ENCODE measurements around the gene PPIA.
"Not testable (repeated sequence)": the region's sequence is repeated elsewhere in the genome, so short reads cannot be mapped to it uniquely, and the experiment has no call there.

The PPIA gene

DNA sequence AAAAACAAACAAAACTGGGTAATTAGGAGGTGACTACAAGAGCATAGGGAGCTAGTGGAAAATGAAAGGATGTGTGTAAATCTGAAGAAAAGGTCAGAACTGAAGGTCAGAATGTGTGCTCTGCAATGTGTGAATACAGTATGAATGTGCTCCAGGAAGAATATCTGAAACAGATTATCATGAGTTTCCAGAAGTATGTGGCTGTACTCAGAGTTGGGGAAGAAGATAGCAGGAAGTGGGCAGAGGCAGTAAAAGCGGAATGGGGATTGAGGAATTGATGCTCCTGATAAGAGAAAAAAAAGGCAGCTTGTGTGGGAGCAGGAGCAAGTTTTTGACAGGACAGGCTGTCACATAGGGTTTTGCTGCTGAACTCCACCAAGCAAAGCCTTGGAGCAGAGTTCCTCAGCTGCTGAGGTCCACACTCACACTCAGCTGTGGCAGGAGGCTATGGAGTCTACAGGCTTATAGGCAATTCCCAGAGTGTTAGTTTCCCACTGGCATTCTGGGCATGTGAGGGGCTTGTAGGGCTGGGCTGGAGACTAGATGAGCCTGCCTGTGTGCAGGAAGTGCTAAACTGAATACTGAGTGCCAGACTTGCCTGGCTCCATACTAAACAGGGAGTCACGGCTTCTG lies 28.5 kb downstream of the PPIA start:
- H3K4me1 Mint-ChIP-seq, result peaks cover 13% of the 10 kb centered on the region
- H3K4me3 Mint-ChIP-seq, result no peak overlapping the region
- H3K36me3 Mint-ChIP-seq, result peaks cover 5% of the 10 kb centered on the region
- H3K27me3 Mint-ChIP-seq, result no peaks in the 10 kb centered on the region
- peak overlapping the region; percentile 75 for H3K27ac Mint-ChIP-seq
- H3K9me3 Mint-ChIP-seq, result no peaks in the 10 kb centered on the region

DNA sequence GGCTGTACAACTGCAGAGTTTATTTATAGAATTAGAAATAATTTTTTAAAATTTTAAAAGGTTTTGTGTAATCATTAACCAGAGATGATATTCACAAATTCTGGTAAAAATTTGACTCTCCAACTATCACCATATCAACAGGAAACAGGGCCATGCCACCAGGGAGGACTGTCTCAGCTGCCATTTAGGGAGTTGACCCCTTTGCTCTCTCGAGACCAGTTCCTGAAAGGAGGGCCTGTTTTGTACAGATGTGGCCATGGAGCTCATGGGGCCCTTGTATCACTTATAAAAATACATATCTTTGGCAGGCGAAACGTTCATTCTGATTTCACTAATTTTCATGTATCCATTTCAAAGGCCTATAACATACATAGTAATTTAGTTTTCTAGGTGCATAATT lies 31.1 kb downstream of the PPIA start:
- Mint-ChIP-seq H3K4me1 (peaks cover 13% of the 10 kb centered on the region), H3K9me3 (no peaks in the 10 kb centered on the region), H3K27me3 (no peaks in the 10 kb centered on the region), H3K27ac (peak overlapping the region; percentile 38), H3K36me3 (peaks cover 7% of the 10 kb centered on the region), H3K4me3 (no peak overlapping the region)

DNA sequence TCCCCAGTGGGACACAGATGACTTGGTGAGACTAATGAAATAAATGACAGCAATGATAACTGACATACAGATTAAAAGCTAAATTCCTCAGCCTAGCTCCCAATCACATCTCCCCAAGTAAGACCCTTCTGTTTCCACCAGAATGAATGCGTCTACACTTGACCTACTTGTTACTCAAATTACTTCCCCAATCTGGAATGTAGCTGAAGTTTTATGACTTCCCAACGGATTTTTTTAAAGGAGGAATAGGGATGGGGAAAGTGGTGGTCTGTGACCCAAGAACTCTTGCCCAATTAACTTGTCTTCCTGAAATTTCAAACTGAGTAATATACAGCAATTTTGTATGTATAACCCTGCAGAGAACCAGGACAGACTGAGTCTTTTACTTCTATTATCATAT lies 42.3 kb downstream of the PPIA start:
- Mint-ChIP-seq H3K36me3 (peaks cover 12% of the 10 kb centered on the region), H3K4me1 (peaks cover 28% of the 10 kb centered on the region), H3K27ac (no peak overlapping the region), H3K9me3 (no peaks in the 10 kb centered on the region), H3K4me3 (no peak overlapping the region), H3K27me3 (no peaks in the 10 kb centered on the region)

DNA sequence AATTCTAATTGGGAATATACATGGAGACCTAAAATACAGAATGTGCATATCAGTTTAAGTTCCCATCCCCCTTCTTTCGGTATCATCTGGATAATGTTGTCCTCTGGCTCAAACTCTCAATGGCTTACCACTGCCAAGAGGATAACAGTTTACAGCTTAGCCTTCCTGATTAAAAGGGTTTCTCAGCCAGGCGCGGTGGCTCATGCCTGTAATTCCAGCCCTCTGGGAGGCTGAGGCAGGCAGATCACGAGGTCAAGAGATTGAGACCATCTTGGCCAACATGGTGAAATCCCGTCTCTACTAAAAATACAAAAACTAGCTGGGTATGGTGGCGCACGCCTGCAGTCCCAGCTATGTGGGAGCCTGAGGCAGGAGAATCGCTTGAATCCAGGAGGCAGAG lies 46.2 kb downstream of the PPIA start:
- not testable (repeated sequence) for H3K4me3 Mint-ChIP-seq, H3K27ac Mint-ChIP-seq, H3K9me3 Mint-ChIP-seq, H3K27me3 Mint-ChIP-seq
- Mint-ChIP-seq H3K4me1 (peaks cover 58% of the 10 kb centered on the region), H3K36me3 (peaks cover 12% of the 10 kb centered on the region)

DNA sequence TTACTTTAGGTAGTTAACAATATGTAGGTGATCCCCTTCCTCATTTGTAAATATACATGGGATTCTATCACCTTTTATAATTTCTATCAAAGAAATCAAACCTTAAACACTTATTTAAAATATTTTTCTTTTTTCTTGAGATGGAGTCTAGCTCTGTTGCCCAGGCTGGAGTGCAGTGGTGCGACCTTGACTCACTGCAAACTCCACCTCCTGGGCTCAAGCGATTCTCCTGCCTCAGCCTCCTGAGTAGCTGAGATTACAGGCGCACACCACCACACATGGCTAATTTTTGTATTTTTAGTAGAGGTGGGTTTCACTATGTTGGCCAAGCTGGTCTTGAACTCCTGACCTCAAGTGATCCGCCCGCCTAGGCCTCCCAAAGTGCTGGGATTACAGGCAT lies 47.0 kb downstream of the PPIA start:
- not testable (repeated sequence) for H3K27me3 Mint-ChIP-seq, H3K4me3 Mint-ChIP-seq, H3K27ac Mint-ChIP-seq, H3K9me3 Mint-ChIP-seq
- H3K36me3 Mint-ChIP-seq, result peaks cover 12% of the 10 kb centered on the region
- H3K4me1 Mint-ChIP-seq, result peaks cover 57% of the 10 kb centered on the region

DNA sequence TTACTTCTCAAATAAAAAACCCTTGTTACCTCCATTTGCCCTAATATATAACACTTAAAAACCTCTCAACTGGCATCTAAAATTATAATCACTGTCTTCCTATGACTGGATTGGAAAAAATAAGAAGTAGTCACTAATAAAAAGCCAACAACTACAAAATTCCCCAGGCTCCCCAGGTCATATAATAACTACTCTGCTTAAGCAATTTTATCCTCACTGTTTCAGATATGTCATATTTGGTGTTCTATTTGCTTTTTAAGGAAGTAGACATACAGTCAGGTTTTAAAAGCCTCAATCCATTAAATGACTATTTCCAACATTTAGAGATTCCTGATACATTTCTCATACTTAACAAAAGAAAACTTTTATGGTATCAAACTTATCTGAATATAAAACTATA lies 49.0 kb downstream of the PPIA start:
- no peaks in the 10 kb centered on the region for H3K9me3 Mint-ChIP-seq
- H3K4me3 Mint-ChIP-seq, result peak overlapping the region; percentile 53
- peaks cover 50% of the 10 kb centered on the region for H3K4me1 Mint-ChIP-seq

DNA sequence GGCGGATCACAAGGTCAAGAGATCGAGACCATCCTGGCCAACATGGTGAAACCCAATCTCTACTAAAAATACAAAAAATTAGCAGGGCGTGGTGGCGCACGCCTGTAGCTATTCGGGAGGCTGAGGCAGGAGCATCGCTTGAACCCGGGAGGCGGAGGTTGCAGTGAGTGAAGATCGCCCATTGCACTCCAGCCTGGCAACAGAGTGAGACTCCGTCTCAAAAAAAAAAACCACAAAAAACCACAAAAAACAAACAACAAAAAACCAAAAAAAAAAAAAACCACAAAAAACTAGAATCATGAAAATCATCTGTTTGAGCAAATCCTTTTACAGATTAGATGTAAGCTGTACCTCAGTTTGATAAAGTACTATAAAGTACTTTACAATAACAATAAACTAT lies 49.9 kb downstream of the PPIA start:
- peaks cover 44% of the 10 kb centered on the region for H3K4me1 Mint-ChIP-seq
- H3K4me3 Mint-ChIP-seq, result peak overlapping the region; percentile 95
- H3K27me3 Mint-ChIP-seq, H3K9me3 Mint-ChIP-seq, H3K36me3 Mint-ChIP-seq: not testable (repeated sequence)
- H3K27ac Mint-ChIP-seq, result peak overlapping the region; percentile 97

More for the DNA sequence above, 49.0 kb downstream of the PPIA start:
- peak overlapping the region; percentile 72 for H3K27ac Mint-ChIP-seq
- peaks cover 10% of the 10 kb centered on the region for H3K36me3 Mint-ChIP-seq
- no peaks in the 10 kb centered on the region for H3K27me3 Mint-ChIP-seq

DNA sequence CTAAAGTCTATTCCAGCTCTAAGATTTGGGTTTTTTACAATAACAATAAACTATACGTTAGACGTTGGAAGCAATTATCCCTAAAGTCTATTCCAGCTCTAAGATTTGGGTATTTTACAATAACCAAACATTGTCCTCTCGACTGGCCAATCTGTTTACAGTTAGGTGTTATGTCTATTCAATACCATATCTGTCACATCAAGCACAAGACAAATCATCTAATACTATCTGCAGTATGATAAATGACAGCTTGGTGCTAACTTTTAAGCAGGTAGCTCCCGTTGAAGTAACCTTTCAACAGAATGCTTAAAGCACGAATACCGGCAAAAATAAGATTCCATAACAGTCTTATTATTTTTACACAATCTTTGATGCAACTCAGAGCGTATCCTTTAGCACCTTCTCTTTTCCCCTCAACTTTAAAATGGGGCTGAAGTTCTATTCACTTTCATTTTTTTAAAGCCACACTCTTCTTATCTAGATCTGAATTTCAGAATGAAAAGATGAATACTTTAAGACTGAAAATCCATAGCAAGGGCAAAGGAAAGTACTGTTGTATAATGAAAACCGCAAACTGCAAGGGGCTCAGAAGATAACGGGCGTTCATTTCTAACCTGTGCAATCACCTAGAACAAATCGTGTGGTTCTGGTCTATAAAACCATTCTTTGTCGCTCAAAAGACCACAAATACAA lies 50.5 kb downstream of the PPIA start:
- Mint-ChIP-seq H3K4me3 (peak overlapping the region; percentile 95), H3K27ac (peak overlapping the region; percentile 97), H3K4me1 (peaks cover 39% of the 10 kb centered on the region), H3K27me3 (no peaks in the 10 kb centered on the region), H3K9me3 (no peaks in the 10 kb centered on the region), H3K36me3 (peaks cover 4% of the 10 kb centered on the region)

DNA sequence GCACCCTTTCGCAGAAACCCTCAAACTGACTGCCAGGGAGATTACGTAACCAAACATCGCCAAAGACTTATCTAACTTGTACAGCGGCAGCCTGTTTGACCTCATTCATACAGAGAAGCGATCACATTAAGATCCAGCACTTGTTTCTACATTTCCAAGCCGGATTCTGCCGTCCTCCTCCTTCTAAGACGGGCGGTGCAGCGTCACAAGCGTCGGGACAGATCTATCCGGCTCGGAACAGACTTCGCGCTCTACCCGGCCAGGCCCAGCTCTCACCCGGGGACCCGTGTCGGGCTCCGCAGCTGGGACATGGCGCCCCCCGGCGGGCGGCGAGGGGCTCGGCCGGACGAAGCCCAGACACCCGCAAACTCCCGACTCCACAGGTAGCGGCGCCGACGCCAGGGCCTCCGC lies 51.0 kb downstream of the PPIA start:
- Mint-ChIP-seq H3K27me3 (no peaks in the 10 kb centered on the region), H3K9me3 (no peaks in the 10 kb centered on the region), H3K4me3 (peak overlapping the region; percentile 95), H3K36me3 (peaks cover under 1% of the 10 kb centered on the region), H3K27ac (peak overlapping the region; percentile 97), H3K4me1 (peaks cover 33% of the 10 kb centered on the region)

DNA sequence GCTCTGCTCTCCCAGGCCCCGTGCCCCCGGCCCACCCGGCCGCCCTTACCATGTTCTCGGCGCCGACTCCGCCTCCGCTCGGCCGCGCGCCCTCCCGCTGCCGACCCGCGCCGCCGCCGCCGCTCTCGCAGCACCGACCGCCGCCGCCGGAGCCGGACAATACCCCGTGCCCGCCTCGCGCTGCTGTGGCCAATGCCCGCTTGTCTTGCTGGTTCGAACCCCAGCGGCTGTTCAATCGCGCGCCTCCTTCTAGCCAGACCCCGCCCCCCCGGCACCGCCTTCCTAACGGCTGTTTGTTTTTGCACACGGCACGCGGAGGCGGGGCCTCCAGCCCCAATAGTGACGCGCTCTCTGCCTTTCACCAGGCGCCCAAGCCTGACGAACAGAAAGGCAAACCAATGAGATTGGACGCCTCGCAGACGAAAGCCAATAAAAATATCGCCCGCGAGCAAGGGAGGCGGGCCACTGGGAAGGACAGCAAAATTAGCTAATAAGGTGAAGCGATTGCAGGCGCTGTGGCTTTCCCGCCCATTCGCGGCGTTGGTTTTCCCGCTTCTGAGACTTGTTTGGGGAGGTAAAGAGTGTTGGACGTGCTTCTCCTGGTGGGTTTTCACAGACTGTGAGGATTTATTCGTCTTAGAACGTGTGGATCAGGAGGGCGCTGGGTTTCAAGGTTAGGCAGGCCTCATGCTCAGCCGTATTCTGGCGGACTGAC lies 51.6 kb downstream of the PPIA start, which contains the start of gene H2AZ2:
TSS of gene H2AZ2 (minus strand) at position 168 of the 715 bp plus-strand sequence. CDS start at position 52, 116 bp downstream.
- Mint-ChIP-seq H3K9me3 (no peaks in the 10 kb centered on the region), H3K4me1 (peaks cover 30% of the 10 kb centered on the region), H3K36me3 (no peaks in the 10 kb centered on the region), H3K4me3 (peak within 1 kb of the TSS; percentile 95), H3K27me3 (no peaks in the 10 kb centered on the region), H3K27ac (peak within 1 kb of the TSS; percentile 97)

DNA sequence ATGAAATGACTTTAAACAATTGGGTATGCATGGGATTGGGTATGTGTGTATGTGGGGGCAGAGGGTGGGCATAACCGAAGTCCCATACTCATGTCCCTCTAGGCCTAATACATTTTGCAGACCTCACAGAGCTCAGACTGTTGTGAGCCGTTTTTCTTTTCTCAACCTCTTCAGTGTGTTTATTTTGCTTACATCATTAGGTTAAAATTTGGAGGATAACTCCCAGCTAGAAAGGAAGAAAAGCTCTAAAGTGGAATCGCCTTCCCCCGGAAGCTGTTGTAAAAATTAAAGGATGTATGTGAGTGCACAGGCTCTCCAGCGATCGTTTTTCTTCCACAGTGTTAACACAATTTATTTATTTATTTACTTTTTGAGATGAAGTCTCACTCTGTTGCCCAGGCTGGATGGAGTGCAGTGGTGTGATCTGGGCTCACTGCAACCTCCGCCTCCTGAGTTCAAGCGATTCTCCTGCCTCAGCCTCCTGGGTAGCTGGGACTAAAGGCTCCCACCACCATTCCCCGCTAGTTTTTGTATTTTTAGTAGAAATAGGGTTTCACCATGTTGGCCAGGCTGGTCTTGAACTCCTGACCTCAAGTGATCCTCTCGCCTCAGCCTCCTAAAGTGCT lies 52.9 kb downstream of the PPIA start:
- no peaks in the 10 kb centered on the region for H3K27me3 Mint-ChIP-seq
- peak overlapping the region; percentile 30 for H3K27ac Mint-ChIP-seq
- no peaks in the 10 kb centered on the region for H3K9me3 Mint-ChIP-seq
- H3K4me3 Mint-ChIP-seq, result peak overlapping the region; percentile 90
- H3K36me3 Mint-ChIP-seq, result no peaks in the 10 kb centered on the region
- peaks cover 27% of the 10 kb centered on the region for H3K4me1 Mint-ChIP-seq

DNA sequence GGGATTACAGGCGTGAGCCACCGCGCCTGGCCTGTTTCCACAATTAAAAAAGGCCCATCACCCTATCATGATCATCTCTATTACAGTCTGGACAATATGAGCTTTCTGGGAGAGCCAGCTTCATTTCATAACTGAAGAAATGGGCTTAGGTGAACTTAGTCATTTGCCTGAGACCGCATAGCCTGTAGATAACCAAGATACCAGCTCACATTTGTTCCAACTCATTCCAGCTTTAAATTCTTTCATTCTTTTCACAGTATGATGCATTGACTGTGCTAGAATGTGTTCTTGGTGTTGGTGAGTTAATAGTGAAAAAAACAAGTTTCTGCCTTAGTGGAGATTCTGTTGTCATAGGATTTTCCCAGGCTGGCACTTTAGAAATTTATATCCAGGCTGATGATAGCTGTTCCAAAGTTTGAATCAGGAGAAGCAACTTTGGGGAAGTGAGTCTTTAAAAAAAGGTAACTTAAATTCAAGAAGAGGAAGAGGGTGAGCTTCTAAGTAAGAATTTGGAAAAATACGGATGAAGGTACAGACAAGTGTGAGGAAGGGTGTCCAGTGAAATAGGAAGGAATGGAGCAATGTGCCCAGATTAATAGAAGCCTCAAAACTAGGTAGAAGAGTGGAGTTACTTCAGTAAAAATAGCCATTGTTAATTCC lies 53.5 kb downstream of the PPIA start:
- Mint-ChIP-seq H3K9me3 (no peaks in the 10 kb centered on the region), H3K27ac (peak overlapping the region; percentile 30), H3K4me3 (peak overlapping the region; percentile 62), H3K36me3 (no peaks in the 10 kb centered on the region), H3K27me3 (no peaks in the 10 kb centered on the region), H3K4me1 (peaks cover 21% of the 10 kb centered on the region)

DNA sequence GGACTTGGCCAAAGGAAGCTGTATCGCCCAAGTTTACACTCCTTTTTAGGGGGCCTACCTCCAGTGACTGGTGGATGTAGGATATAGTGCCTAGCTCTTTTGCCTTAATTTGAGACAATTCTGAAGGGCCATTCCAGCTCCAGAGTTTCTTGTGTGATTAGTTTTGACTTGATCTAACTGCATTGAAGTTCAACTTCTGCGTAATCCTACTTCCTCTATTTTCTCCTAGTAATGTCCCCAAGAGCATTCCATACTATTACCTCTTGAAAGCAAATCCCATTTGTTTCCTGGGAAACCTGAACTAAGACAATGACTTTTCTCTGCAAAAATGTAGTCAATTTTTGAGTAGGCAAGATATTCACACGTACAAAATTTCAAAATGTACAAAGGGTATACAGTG lies 56.1 kb downstream of the PPIA start:
- Mint-ChIP-seq H3K27ac (no peak overlapping the region), H3K36me3 (no peaks in the 10 kb centered on the region), H3K4me3 (no peak overlapping the region), H3K4me1 (peaks cover 10% of the 10 kb centered on the region), H3K27me3 (no peaks in the 10 kb centered on the region), H3K9me3 (no peaks in the 10 kb centered on the region)
